SK-N-SH (cell line): ENCODE results near the gene PRKACG.

Source experiments
- CTCF ChIP-seq: fragments of 200-600 bp; sonication (generic); IDR thresholded peaks from 2 replicates; pipeline ENCODE4 v1.6.1; 2017; ENCODE audit warnings: antibody characterized with exemption, mild to moderate bottlenecking, moderate library complexity
- EZH2phosphoT487 ChIP-seq: fragments of 200-600 bp; sonication (generic); IDR thresholded peaks from 2 replicates; pipeline ENCODE4 v1.6.1; 2017; ENCODE audit warnings: low read depth, mixed run types, mild to moderate bottlenecking, antibody characterized with exemption, moderate library complexity, borderline replicate concordance
- POLR2AphosphoS5 ChIP-seq: IDR thresholded peaks from 2 replicates; pipeline ENCODE4 v1.6.1; 2012; ENCODE audit warnings: low read depth, low read length
- RAD21 ChIP-seq: IDR thresholded peaks from 2 replicates; pipeline ENCODE4 v1.6.1; 2012; ENCODE audit warnings: mild to moderate bottlenecking, low read length
- SIN3A ChIP-seq: IDR thresholded peaks from 2 replicates; pipeline ENCODE4 v1.6.1; 2012; ENCODE audit warnings: low read depth, mild to moderate bottlenecking, low read length, moderate library complexity, borderline replicate concordance
- USF2 ChIP-seq: fragments of 150-350 bp; IDR thresholded peaks from 2 replicates; pipeline ENCODE4 v1.6.1; 2017; ENCODE audit warnings: antibody characterized with exemption, low read length, low read depth, borderline replicate concordance

DNA sequence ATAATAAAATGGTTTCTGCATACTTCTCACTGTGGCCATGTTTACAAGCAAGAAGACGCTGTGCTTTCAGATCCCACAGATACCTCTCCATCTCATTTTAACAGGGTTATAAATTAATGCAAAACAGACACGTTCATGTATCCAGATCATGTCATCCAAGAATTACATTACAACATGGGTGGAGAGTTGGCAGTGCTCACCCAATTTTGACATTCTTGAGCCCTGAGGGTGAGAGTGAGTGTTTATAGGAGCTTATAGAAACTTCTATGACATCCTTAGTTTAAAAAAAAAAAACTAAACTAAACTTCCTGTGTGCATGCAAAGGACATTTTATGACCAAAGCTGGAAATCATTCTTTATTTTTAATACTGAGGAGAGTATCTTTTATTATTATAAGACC is 9.1 kb downstream of the PRKACG start:
- TF ChIP-seq EZH2phosphoT487 (no peak), CTCF (no peak), RAD21 (no peak), SIN3A (no peak), USF2 (no peak), POLR2AphosphoS5 (no peak)
